ENCODE measurements around the gene PRELID2.
"Not testable (repeated sequence)": the region's sequence is repeated elsewhere in the genome, so short reads cannot be mapped to it uniquely, and the experiment has no call there.

Gene PRELID2

GRCh38 chr5:145812877-145813276, 22.3 kb downstream of the PRELID2 start:
- peaks cover 10 to 15% of the 10 kb centered on the region in 2 donors for H3K36me3 ChIP-seq (ENCODE audit: control insufficient read depth in 1 of 2, insufficient read depth in 2 of 2, low read length in 2 of 2)
- no peaks in the 10 kb centered on the region for H3K4me1 ChIP-seq (ENCODE audit: control insufficient read depth in 1 of 2, insufficient read depth in 2 of 2, low read length in 2 of 2)
- no peaks in the 10 kb centered on the region for H3K9me3 ChIP-seq (ENCODE audit: control insufficient read depth in 1 of 2, low read length in 2 of 2)
- no peaks in the 10 kb centered on the region for H3K27me3 ChIP-seq (ENCODE audit: low read depth, low read length)
- no peak overlapping the region for H3K27ac ChIP-seq (ENCODE audit: low read length)
- H3K4me3 ChIP-seq (ENCODE audit: low read depth in 1 of 2, low read length in 2 of 2) = no peak overlapping the region

GRCh38 chr5:145811834-145812625, 23.1 kb downstream of the PRELID2 start:
- peaks cover 10 to 12% of the 10 kb centered on the region in 2 donors for H3K36me3 ChIP-seq (ENCODE audit: control insufficient read depth in 1 of 2, insufficient read depth in 2 of 2, low read length in 2 of 2)
- no peak overlapping the region for H3K27ac ChIP-seq (ENCODE audit: low read length)
- no peaks in the 10 kb centered on the region for H3K27me3 ChIP-seq (ENCODE audit: low read depth, low read length)
- H3K4me1 ChIP-seq (ENCODE audit: control insufficient read depth in 1 of 2, insufficient read depth in 2 of 2, low read length in 2 of 2) = no peaks in the 10 kb centered on the region
- no peak overlapping the region for H3K4me3 ChIP-seq (ENCODE audit: low read depth in 1 of 2, low read length in 2 of 2)
- H3K9me3 ChIP-seq (ENCODE audit: control insufficient read depth in 1 of 2, low read length in 2 of 2) = no peaks in the 10 kb centered on the region

- Histone ChIP-seq H3K4me3 (ENCODE audit: low read depth in 1 of 2, low read length in 2 of 2) (no peak overlapping the region), H3K4me1 (ENCODE audit: control insufficient read depth in 1 of 2, insufficient read depth in 2 of 2, low read length in 2 of 2) (no peaks in the 10 kb centered on the region), H3K27me3 (ENCODE audit: low read depth, low read length) (no peaks in the 10 kb centered on the region), H3K27ac (ENCODE audit: low read length) (no peak overlapping the region), H3K9me3 (ENCODE audit: control insufficient read depth in 1 of 2, low read length in 2 of 2) (no peaks in the 10 kb centered on the region), H3K36me3 (ENCODE audit: control insufficient read depth in 1 of 2, insufficient read depth in 2 of 2, low read length in 2 of 2) (peaks cover 0 to 6% of the 10 kb centered on the region in 2 donors)
These were observed 28.2 kb downstream of the PRELID2 start for GRCh38 chr5:145806923-145807322.

- Histone ChIP-seq H3K4me1 (ENCODE audit: control insufficient read depth in 1 of 2, insufficient read depth in 2 of 2, low read length in 2 of 2) (no peaks in the 10 kb centered on the region), H3K27ac (ENCODE audit: low read length) (no peak overlapping the region), H3K4me3 (ENCODE audit: low read depth in 1 of 2, low read length in 2 of 2) (no peak overlapping the region), H3K9me3 (ENCODE audit: control insufficient read depth in 1 of 2, low read length in 2 of 2) (no peaks in the 10 kb centered on the region), H3K27me3 (ENCODE audit: low read depth, low read length) (no peaks in the 10 kb centered on the region), H3K36me3 (ENCODE audit: control insufficient read depth in 1 of 2, insufficient read depth in 2 of 2, low read length in 2 of 2) (peaks cover 0 to 6% of the 10 kb centered on the region in 2 donors)
These were observed 29.3 kb downstream of the PRELID2 start for GRCh38 chr5:145805819-145806218.

GRCh38 chr5:145804701-145805100, 30.4 kb downstream of the PRELID2 start:
- no peaks in the 10 kb centered on the region for H3K4me1 ChIP-seq (ENCODE audit: control insufficient read depth in 1 of 2, insufficient read depth in 2 of 2, low read length in 2 of 2)
- H3K4me3 ChIP-seq (ENCODE audit: low read depth in 1 of 2, low read length in 2 of 2) = no peak overlapping the region
- no peaks in the 10 kb centered on the region for H3K27me3 ChIP-seq (ENCODE audit: low read depth, low read length)
- peaks cover 0 to 6% of the 10 kb centered on the region in 2 donors for H3K36me3 ChIP-seq (ENCODE audit: control insufficient read depth in 1 of 2, insufficient read depth in 2 of 2, low read length in 2 of 2)
- H3K9me3 ChIP-seq (ENCODE audit: control insufficient read depth in 1 of 2, low read length in 2 of 2) = no peaks in the 10 kb centered on the region
- no peak overlapping the region for H3K27ac ChIP-seq (ENCODE audit: low read length)

- H3K4me1 ChIP-seq (ENCODE audit: control insufficient read depth in 1 of 2, insufficient read depth in 2 of 2, low read length in 2 of 2) = no peaks in the 10 kb centered on the region
- H3K27ac ChIP-seq (ENCODE audit: low read length) = no peak overlapping the region
- peaks cover 0 to 6% of the 10 kb centered on the region in 2 donors for H3K36me3 ChIP-seq (ENCODE audit: control insufficient read depth in 1 of 2, insufficient read depth in 2 of 2, low read length in 2 of 2)
- H3K27me3 ChIP-seq (ENCODE audit: low read depth, low read length) = no peaks in the 10 kb centered on the region
- no peak overlapping the region for H3K4me3 ChIP-seq (ENCODE audit: low read depth in 1 of 2, low read length in 2 of 2)
- no peaks in the 10 kb centered on the region for H3K9me3 ChIP-seq (ENCODE audit: control insufficient read depth in 1 of 2, low read length in 2 of 2)
These were observed 31.8 kb downstream of the PRELID2 start for GRCh38 chr5:145803112-145804004.

- Histone ChIP-seq H3K36me3 (ENCODE audit: control insufficient read depth in 1 of 2, insufficient read depth in 2 of 2, low read length in 2 of 2) (peaks cover 0 to 6% of the 10 kb centered on the region in 2 donors), H3K27ac (ENCODE audit: low read length) (no peak overlapping the region), H3K4me1 (ENCODE audit: control insufficient read depth in 1 of 2, insufficient read depth in 2 of 2, low read length in 2 of 2) (no peaks in the 10 kb centered on the region), H3K27me3 (ENCODE audit: low read depth, low read length) (no peaks in the 10 kb centered on the region), H3K9me3 (ENCODE audit: control insufficient read depth in 1 of 2, low read length in 2 of 2) (no peaks in the 10 kb centered on the region), H3K4me3 (ENCODE audit: low read depth in 1 of 2, low read length in 2 of 2) (no peak overlapping the region)
These were observed 33.9 kb downstream of the PRELID2 start for GRCh38 chr5:145801195-145801594.

- Histone ChIP-seq H3K4me1 (ENCODE audit: control insufficient read depth in 1 of 2, insufficient read depth in 2 of 2, low read length in 2 of 2) (no peaks in the 10 kb centered on the region), H3K4me3 (ENCODE audit: low read depth in 1 of 2, low read length in 2 of 2) (no peak overlapping the region)
These were observed 35.0 kb downstream of the PRELID2 start for GRCh38 chr5:145800181-145800580.

GRCh38 chr5:145798503-145798902, 36.6 kb downstream of the PRELID2 start:
- not testable (repeated sequence) for H3K4me1 ChIP-seq (ENCODE audit: control insufficient read depth in 1 of 2, insufficient read depth in 2 of 2, low read length in 2 of 2); H3K36me3 ChIP-seq (ENCODE audit: control insufficient read depth in 1 of 2, insufficient read depth in 2 of 2, low read length in 2 of 2); H3K9me3 ChIP-seq (ENCODE audit: control insufficient read depth in 1 of 2, low read length in 2 of 2); H3K27me3 ChIP-seq (ENCODE audit: low read depth, low read length); H3K4me3 ChIP-seq (ENCODE audit: low read depth in 1 of 2, low read length in 2 of 2); H3K27ac ChIP-seq (ENCODE audit: low read length)

More at GRCh38 chr5:145800181-145800580, 35.0 kb downstream of the PRELID2 start:
- Histone ChIP-seq H3K27me3 (ENCODE audit: low read depth, low read length) (no peaks in the 10 kb centered on the region), H3K9me3 (ENCODE audit: control insufficient read depth in 1 of 2, low read length in 2 of 2) (no peaks in the 10 kb centered on the region), H3K36me3 (ENCODE audit: control insufficient read depth in 1 of 2, insufficient read depth in 2 of 2, low read length in 2 of 2) (peaks cover 0 to 6% of the 10 kb centered on the region in 2 donors), H3K27ac (ENCODE audit: low read length) (no peak overlapping the region)

GRCh38 chr5:145797336-145797735, 37.8 kb downstream of the PRELID2 start:
- no peak overlapping the region for H3K27ac ChIP-seq (ENCODE audit: low read length)
- no peaks in the 10 kb centered on the region for H3K4me1 ChIP-seq (ENCODE audit: control insufficient read depth in 1 of 2, insufficient read depth in 2 of 2, low read length in 2 of 2)

GRCh38 chr5:145796318-145796717, 38.8 kb downstream of the PRELID2 start:
- Histone ChIP-seq H3K27me3 (ENCODE audit: low read depth, low read length) (no peaks in the 10 kb centered on the region), H3K9me3 (ENCODE audit: control insufficient read depth in 1 of 2, low read length in 2 of 2) (no peaks in the 10 kb centered on the region), H3K4me1 (ENCODE audit: control insufficient read depth in 1 of 2, insufficient read depth in 2 of 2, low read length in 2 of 2) (no peaks in the 10 kb centered on the region), H3K4me3 (ENCODE audit: low read depth in 1 of 2, low read length in 2 of 2) (no peak overlapping the region), H3K36me3 (ENCODE audit: control insufficient read depth in 1 of 2, insufficient read depth in 2 of 2, low read length in 2 of 2) (peaks cover 0 to 4% of the 10 kb centered on the region in 2 donors), H3K27ac (ENCODE audit: low read length) (no peak overlapping the region)

More at GRCh38 chr5:145797336-145797735, 37.8 kb downstream of the PRELID2 start:
- Histone ChIP-seq H3K4me3 (ENCODE audit: low read depth in 1 of 2, low read length in 2 of 2) (no peak overlapping the region), H3K36me3 (ENCODE audit: control insufficient read depth in 1 of 2, insufficient read depth in 2 of 2, low read length in 2 of 2) (no peaks in the 10 kb centered on the region), H3K27me3 (ENCODE audit: low read depth, low read length) (no peaks in the 10 kb centered on the region), H3K9me3 (ENCODE audit: control insufficient read depth in 1 of 2, low read length in 2 of 2) (no peaks in the 10 kb centered on the region)

All from muscle layer of duodenum (tissue), 2 donors.